ENCODE data around the gene MGAM2. TPM values are rescaled to one million over a fixed set of nuclear protein-coding genes. Genes with fewer than 3 reads are reported as not detected.
"Not testable (repeated sequence)": the region's sequence is repeated elsewhere in the genome, so short reads cannot be mapped to it uniquely, and the experiment has no call there.

Gene MGAM2
- total and polyA plus RNA-seq, 9 donors, result 0.05 to 0.20 (median 0.11) TPM; not detected in 2

GRCh38 chr7:142100634-142101033, 10.9 kb upstream of the MGAM2 start:
- Histone ChIP-seq H3K36me3 (no peaks in the 10 kb centered on the region), H3K27ac (no peak overlapping the region), H3K27me3 (no peaks in the 10 kb centered on the region), H3K9me3 (no peaks in the 10 kb centered on the region), H3K4me3 (no peak overlapping the region), H3K4me1 (ENCODE audit: insufficient read depth) (no peaks in the 10 kb centered on the region)
- TF ChIP-seq, protein P1, sequence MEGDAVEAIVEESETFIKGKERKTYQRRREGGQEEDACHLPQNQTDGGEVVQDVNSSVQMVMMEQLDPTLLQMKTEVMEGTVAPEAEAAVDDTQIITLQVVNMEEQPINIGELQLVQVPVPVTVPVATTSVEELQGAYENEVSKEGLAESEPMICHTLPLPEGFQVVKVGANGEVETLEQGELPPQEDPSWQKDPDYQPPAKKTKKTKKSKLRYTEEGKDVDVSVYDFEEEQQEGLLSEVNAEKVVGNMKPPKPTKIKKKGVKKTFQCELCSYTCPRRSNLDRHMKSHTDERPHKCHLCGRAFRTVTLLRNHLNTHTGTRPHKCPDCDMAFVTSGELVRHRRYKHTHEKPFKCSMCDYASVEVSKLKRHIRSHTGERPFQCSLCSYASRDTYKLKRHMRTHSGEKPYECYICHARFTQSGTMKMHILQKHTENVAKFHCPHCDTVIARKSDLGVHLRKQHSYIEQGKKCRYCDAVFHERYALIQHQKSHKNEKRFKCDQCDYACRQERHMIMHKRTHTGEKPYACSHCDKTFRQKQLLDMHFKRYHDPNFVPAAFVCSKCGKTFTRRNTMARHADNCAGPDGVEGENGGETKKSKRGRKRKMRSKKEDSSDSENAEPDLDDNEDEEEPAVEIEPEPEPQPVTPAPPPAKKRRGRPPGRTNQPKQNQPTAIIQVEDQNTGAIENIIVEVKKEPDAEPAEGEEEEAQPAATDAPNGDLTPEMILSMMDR (IDR thresholded peaks at IDR 0.05), result no peak
- TF ChIP-seq POLR2A (IDR thresholded peaks at IDR 0.05) (no peak), EP300 (IDR thresholded peaks at IDR 0.05) (no peak)
- WGBS, 3 donors, result 86 to 96% (median 87%) methylated on average over 1 of the region's 1 CpG
- DNase-seq, result no peak
- intact Hi-C loops (cut with DNase I), result no loop called here

GRCh38 chr7:142101794-142102193, 9.7 kb upstream of the MGAM2 start:
- H3K27me3 ChIP-seq; H3K9me3 ChIP-seq; H3K4me1 ChIP-seq (ENCODE audit: insufficient read depth); DNase-seq; H3K4me3 ChIP-seq; intact Hi-C loops (cut with DNase I); H3K27ac ChIP-seq; H3K36me3 ChIP-seq: not testable (repeated sequence)
- 83 to 91% (median 89%) methylated on average over 6 of the region's 6 CpGs for WGBS, 3 donors

- Histone ChIP-seq H3K4me3 (no peak overlapping the region), H3K36me3 (no peaks in the 10 kb centered on the region), H3K27ac (no peak overlapping the region), H3K4me1 (ENCODE audit: insufficient read depth) (no peaks in the 10 kb centered on the region), H3K27me3 (no peaks in the 10 kb centered on the region), H3K9me3 (no peaks in the 10 kb centered on the region)
- TF ChIP-seq POLR2A (IDR thresholded peaks at IDR 0.05) (no peak), EP300 (IDR thresholded peaks at IDR 0.05) (no peak)
- TF ChIP-seq, protein P1 (IDR thresholded peaks at IDR 0.05), result no peak
- no peak for DNase-seq
- intact Hi-C loops (cut with DNase I), result loop anchor here in 1 of 4 donors (5.0 kb wide), 1 partner anchor 93 kb away; no protein-coding TSS in a partner anchor
- 73 to 81% (median 79%) methylated on average over 6 of the region's 6 CpGs for WGBS, 3 donors
Observed at GRCh38 chr7:142104550-142105527, 6.7 kb upstream of the MGAM2 start.

DNA sequence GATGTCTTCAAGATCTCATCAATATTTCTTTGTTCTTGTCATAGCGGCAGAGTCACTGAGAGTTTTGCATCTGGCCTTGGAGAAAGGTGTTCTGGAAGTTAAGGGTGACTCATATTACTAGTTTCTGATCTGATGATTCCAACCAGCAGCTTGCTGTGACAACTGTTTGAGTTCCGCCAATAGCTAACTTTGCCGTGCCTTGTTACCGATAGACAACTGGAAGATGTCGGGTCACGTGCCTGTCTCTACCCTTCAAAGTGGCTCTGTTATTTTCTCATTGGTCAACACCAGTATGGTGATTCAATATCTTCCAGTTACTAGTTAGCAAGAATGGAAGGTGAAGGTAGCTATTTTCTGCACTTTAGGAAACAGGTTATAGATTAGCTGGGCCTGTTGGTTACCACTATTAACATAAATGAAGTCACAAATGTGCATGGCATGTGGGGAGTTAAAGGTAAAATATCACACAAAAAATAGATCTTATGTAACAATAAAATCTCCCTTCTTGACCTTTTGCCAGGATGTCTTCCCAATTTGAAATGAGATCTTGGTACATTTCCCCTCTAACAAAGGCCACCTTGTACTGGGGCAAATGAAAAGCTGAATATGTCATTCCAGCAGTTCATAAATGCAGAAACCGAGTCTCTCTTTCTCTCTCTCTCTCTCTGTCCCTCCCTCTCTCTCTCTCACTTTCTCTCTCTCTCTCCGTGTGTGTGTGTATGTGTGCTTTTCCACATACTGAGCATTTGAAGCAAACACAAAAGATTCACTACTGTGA, 2.6 kb upstream of the MGAM2 start:
- 73 to 75% (median 73%) methylated on average over 8 of the region's 8 CpGs for WGBS, 3 donors
- intact Hi-C loops (cut with DNase I), result loop anchor here in 1 of 4 donors (5.0 kb wide), 1 partner anchor 97 kb away; no protein-coding TSS in a partner anchor
- DNase-seq, result no peak
- Histone ChIP-seq H3K36me3 (no peaks in the 10 kb centered on the region), H3K27me3 (no peaks in the 10 kb centered on the region), H3K4me3 (no peak overlapping the region), H3K9me3 (no peaks in the 10 kb centered on the region), H3K27ac (no peak overlapping the region), H3K4me1 (ENCODE audit: insufficient read depth) (no peaks in the 10 kb centered on the region)
- TF ChIP-seq, protein P1 (IDR thresholded peaks at IDR 0.05), result no peak
- TF ChIP-seq EP300 (IDR thresholded peaks at IDR 0.05), result no peak

Data from ovary (tissue), 9 donors.